ENCODE data around the gene ZNF611.
"Not testable (repeated sequence)": the region's sequence is repeated elsewhere in the genome, so short reads cannot be mapped to it uniquely, and the experiment has no call there.

The ZNF611 gene

DNA sequence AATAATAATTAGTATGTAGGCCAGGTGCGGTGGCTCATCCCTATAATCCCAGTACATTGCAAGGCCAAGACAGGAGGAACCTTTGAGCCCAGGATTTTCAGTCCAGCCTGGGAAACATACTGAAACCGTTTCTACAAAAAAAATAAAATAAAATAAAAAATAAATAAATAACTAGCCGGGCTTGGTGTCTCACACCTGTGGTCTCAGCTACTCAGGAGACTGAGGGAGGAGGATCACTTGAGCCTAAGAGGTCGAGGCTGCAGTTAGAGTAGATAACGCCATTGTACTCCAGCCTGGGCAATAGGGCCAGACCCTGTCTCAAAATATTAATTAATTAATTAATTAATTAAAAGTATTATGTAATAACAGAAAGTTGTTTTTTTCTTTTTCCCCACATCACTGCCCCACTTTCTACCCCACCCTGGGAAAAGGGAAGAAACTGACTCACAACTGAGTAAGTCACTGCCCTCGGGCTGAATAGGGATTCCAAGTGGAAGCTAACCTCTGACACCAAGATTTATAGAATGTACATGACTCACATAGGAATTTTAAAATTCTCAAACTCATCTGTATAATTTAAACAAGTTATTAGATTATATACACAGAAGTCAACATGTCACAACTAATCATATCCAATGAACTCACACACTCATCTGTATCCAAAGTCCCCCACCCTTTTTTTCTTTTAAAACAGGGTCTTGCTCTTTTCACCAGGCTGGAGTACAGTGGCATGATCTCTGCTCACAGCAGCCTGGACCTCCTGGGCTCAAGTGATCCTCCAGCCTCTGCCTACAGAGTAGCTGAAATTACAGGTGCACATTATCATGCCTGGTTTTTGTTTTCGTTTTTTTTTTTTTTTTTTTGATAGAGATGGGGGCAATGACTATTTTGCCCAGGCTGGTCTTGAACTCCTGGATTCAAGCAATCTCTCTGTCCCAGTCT is 12.5 kb downstream of the ZNF611 start:
- no peak for DNase-seq (ENCODE audit: low spot score)
- TF ChIP-seq, protein P1, sequence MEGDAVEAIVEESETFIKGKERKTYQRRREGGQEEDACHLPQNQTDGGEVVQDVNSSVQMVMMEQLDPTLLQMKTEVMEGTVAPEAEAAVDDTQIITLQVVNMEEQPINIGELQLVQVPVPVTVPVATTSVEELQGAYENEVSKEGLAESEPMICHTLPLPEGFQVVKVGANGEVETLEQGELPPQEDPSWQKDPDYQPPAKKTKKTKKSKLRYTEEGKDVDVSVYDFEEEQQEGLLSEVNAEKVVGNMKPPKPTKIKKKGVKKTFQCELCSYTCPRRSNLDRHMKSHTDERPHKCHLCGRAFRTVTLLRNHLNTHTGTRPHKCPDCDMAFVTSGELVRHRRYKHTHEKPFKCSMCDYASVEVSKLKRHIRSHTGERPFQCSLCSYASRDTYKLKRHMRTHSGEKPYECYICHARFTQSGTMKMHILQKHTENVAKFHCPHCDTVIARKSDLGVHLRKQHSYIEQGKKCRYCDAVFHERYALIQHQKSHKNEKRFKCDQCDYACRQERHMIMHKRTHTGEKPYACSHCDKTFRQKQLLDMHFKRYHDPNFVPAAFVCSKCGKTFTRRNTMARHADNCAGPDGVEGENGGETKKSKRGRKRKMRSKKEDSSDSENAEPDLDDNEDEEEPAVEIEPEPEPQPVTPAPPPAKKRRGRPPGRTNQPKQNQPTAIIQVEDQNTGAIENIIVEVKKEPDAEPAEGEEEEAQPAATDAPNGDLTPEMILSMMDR (IDR thresholded peaks at IDR 0.05; ENCODE audit: extremely low read depth, missing control alignments) = no peak

DNA sequence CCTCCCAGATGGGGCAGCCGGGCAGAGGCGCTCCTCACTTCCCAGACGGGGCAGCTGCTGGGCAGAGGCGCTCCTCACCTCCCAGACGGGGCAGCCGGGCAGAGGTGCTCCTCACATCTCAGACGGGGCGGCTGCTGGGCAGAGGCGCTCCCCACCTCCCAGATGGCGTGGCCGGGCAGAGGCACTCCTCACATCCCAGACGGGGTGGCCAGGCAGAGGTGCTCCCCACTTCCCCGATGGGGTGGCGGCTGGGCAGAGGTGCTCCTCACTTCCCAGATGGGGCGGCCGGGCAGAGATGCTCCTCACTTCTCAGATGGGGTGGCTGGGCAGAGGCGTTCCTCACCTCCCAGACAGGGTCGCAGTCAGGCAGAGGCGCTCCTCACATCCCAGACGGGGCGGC is 14.3 kb downstream of the ZNF611 start:
- DNase-seq (ENCODE audit: low spot score) = not testable (repeated sequence)

DNA sequence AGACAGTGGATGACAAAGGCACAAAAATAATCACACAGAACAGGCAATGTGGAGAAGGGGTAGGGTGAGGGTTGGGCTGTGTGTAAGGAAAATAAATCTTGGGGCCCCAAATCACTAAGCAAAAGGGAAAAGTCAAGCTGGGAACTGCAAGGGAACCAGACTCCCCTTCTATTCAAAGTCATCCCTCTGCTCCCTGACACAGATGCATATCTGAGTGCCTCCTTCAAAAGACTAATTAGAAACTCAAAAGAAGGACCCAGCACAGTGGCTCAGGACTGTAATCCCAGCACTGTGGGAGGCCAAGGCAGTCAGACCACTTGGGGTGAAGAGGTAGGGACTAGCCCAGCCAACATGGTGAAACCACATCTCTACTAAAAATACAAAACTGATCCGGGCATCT is 18.3 kb downstream of the ZNF611 start:
- TF ChIP-seq, protein P1 (IDR thresholded peaks at IDR 0.05; ENCODE audit: extremely low read depth, missing control alignments) = no peak
- no peak for DNase-seq (ENCODE audit: low spot score)

DNA sequence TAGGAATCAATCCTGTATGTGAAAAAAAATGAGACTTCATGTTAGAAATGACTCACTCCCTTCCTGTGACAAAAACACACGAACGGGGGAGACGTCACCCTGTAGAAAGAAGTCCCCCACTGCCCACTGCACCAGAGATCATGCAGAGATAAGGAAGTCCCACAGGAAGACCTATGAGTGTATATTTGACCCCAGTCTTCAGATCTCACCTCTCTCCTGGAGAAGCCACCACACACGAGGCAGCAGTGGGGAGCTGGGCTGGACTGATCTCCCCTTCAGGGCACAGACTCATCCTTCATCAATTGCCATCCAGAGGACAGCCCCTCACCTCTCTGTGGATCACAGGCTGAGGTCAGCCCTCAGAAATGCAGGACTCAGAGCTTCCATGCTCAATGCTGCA is 18.9 kb downstream of the ZNF611 start:
- not testable (repeated sequence) for DNase-seq (ENCODE audit: low spot score)

DNA sequence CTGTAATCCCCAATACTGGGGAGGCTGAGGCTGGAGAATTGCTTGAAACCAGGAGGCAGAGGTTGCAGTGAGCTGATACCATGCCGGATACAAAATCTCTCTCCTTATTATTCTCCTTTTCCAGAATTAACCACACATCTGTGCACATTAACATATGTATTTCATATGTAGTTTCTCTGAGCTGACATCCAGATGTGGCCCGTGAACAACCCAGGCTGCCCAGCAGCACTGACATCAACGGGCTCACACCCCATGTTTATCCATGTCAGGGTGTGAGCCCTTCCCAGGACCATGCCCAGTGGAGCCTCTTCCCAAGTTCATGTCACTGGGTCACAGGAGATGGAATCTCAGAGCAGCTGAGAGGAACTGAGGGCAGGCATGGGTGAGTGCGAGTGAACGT is 19.5 kb downstream of the ZNF611 start:
- DNase-seq (ENCODE audit: low spot score) = not testable (repeated sequence)

DNA sequence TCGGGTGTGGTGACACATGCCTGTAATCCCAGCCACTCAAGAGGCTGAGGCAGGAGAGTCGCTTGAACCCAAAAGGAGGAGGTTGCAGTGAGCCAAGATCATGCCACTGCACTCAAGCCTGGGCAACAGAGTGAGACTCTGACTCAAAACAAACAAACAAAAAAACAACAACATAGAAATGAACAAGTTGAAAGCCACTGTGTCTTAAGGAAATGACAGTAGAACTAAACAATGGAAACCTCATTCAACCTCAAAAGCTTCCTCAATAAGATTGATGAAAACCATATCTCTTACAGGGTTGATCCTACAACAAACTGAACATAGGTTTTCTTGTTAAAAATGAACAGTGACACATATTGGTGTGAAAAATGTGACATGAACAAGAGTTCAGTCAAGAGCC is 21.8 kb downstream of the ZNF611 start:
- not testable (repeated sequence) for DNase-seq (ENCODE audit: low spot score)

DNA sequence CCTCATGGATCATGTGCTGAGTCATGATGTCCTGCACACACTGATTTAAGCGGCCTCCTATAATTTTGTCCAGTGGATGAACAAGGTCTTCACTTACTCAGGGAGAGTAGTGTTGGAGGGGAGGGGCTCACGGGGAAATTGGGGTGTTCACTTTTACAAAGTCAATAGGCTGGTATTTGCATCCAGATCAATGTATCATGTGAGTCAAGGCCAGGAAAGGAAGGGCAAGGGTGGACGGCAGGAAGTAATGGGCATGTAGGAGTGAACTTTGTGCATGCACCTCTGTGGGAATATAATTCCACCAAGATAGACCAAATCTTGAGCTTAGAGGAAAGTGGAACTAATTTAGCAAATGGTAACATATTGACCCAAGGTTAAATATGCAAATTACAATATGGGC is 23.2 kb downstream of the ZNF611 start:
- DNase-seq (ENCODE audit: low spot score) = not testable (repeated sequence)

DNA sequence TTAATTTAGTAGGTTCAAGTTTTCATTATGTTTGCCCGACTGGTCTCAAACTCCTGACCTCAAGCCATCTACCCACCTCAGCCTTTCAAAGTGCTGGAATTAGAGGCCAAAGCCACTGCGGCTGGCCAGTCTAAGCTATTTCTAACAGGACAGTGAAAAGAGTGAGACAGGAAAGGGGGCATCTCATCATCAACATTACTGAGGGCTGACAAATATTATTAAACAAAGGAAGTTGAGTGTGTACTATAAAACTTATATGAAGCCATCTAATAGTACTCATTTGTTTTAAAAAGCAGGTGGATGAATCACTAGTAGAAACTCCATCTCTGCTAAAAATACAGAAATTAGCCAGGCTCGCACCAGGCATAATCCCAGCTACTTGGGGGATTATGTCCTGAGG is 24.3 kb downstream of the ZNF611 start:
- DNase-seq (ENCODE audit: low spot score) = no peak
- TF ChIP-seq, protein P1 (IDR thresholded peaks at IDR 0.05; ENCODE audit: extremely low read depth, missing control alignments) = no peak

DNA sequence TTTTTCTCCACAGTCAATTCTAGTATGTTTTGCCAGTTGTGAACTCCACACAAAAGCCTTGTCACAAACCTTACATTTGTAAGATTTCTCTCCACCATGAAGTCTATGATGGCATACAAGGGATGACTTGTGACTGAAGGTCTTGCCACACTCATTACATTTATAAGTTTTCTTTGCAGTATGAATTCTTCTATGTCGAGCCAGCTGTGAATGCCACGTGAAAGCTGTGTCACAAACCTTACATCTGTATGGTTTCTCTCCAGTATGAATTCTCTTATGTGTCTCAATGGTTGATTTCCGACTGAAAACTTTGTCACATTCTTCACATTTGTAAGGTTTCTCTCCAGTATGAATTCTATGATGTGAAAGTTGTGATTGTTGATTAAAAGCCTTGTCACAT is 29.2 kb downstream of the ZNF611 start:
- DNase-seq (ENCODE audit: low spot score) = not testable (repeated sequence)

DNA sequence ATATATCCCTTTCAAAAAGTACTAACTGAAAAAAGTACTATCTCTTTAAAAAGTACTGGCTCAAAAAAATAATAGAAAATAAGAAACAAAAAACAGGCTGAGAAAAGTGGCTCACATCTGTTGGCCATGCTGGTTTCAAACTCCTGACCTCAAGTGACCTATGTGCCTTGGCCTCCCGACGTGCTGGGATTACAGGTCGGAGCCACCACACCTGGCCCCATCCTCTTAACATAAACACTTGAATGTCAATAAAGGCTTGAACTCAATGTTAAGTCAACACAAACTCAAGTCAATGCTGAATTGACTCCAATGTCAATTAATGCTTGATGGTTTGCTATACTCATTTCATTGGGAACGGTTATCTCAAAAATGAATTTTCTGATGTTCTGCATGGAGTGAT is 30.9 kb downstream of the ZNF611 start:
- DNase-seq (ENCODE audit: low spot score) = no peak
- TF ChIP-seq, protein P1 (IDR thresholded peaks at IDR 0.05; ENCODE audit: extremely low read depth, missing control alignments) = no peak

DNA sequence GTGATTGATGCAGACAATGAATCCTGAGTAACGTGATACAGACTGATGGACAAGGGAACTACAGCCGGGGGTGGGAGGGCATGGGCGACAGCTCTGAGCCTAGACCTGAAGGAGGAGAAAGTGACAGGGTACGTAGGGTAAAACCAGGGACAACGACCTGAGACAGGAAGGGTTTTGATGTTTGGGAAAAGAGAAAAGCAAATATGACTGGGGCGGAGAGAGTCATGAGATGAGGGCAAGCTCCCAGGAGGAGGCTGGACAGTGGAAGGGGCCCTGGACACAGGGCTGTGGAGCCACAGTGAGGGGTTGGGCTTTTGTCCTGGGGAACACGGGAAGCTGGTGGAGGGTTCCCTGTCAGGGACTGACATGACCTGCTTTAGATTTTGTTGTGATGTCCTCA is 34.2 kb downstream of the ZNF611 start:
- TF ChIP-seq, protein P1 (IDR thresholded peaks at IDR 0.05; ENCODE audit: extremely low read depth, missing control alignments) = no peak
- DNase-seq (ENCODE audit: low spot score) = no peak

DNA sequence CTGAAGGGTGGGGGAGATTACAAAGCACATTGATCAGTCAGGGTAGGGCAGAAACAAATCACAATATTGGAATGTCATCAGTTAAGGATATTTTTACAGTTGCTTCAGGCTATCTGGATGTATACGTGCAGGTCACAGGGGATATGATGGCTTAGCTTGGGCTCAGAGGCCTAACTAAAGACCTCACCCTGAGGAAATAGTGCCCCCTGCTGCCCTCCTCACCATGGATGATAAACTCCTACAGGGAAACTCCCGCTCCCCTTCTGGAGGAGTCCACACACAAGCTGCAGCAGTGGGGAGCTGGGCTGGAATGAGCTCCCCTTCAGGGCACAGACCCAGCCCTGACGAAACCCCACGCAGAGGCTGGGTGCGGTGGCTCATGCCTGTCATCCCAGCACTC is 35.3 kb downstream of the ZNF611 start:
- not testable (repeated sequence) for DNase-seq (ENCODE audit: low spot score)

Measured in GM20000 (cell line).